Central memory CD4-positive, alpha-beta T cell (primary cell): Measurements from ENCODE around the gene IMPDH1.

Experiments
- DNase-seq: peaks from one replicate; pipeline ENCODE4 v3.0.0; 2022

The IMPDH1 gene

GRCh38 chr7:128359939-128360338, 49.8 kb downstream of the IMPDH1 start:
- DNase-seq = no peak

- DNase-seq = no peak
These were observed 50.4 kb downstream of the IMPDH1 start for GRCh38 chr7:128359336-128359735.

GRCh38 chr7:128358233-128358632, 51.5 kb downstream of the IMPDH1 start:
- no peak for DNase-seq

- DNase-seq = no peak
These were observed 52.6 kb downstream of the IMPDH1 start for GRCh38 chr7:128357217-128357613.

GRCh38 chr7:128356546-128357216, 53.1 kb downstream of the IMPDH1 start:
- DNase-seq = no peak

- DNase-seq = no peak
These were observed 56.2 kb downstream of the IMPDH1 start for GRCh38 chr7:128353610-128354009.

GRCh38 chr7:128353189-128353588, 56.6 kb downstream of the IMPDH1 start:
- no peak for DNase-seq

GRCh38 chr7:128352636-128353035, 57.1 kb downstream of the IMPDH1 start:
- DNase-seq = no peak

- DNase-seq = no peak
These were observed 57.6 kb downstream of the IMPDH1 start for GRCh38 chr7:128352153-128352537.

GRCh38 chr7:128351296-128352152, 58.3 kb downstream of the IMPDH1 start:
- peak; percentile 15 for DNase-seq

GRCh38 chr7:128350708-128351295, 59.0 kb downstream of the IMPDH1 start:
- no peak for DNase-seq

GRCh38 chr7:128349466-128349825, 60.3 kb downstream of the IMPDH1 start:
- no peak for DNase-seq

- no peak for DNase-seq
These were observed 62.1 kb downstream of the IMPDH1 start for GRCh38 chr7:128347647-128348097.

GRCh38 chr7:128344431-128344774, 65.4 kb downstream of the IMPDH1 start:
- no peak for DNase-seq

GRCh38 chr7:128343554-128344430, 66.0 kb downstream of the IMPDH1 start, which contains the start of gene RBM28:
RBM28 (minus strand) TSS chr7:128343908; CDS start chr7:128343793, 115 bp downstream.
- peak; percentile 87 for DNase-seq
